WERI-Rb-1 (cell line): ENCODE data around the gene CCN5.

Source experiments
- DNase-seq: peaks from one replicate; pipeline ENCODE4 v3.0.0-alpha.2; 2020
- H3K27ac ChIP-seq: fragments of 250-450 bp; sonication (Bioruptor Pico); 2 replicates; pipeline ENCODE4 v1.5.1; 2020; ENCODE audit warnings: mild to moderate bottlenecking, moderate library complexity
- H3K27me3 ChIP-seq: fragments of 250-450 bp; sonication (Bioruptor Pico); 2 replicates; pipeline ENCODE4 v1.5.1; 2021; ENCODE audit warnings: mild to moderate bottlenecking, low read depth, moderate library complexity; ENCODE audit not compliant: insufficient read depth, severe bottlenecking
- H3K36me3 ChIP-seq: fragments of 250-450 bp; sonication (Bioruptor Pico); 2 replicates; pipeline ENCODE4 v1.5.1; 2020; ENCODE audit warnings: mild to moderate bottlenecking, moderate library complexity
- H3K4me3 ChIP-seq: 2 replicates; pipeline ENCODE4 v1.5.1; 2011; ENCODE audit warnings: low read depth, mild to moderate bottlenecking, control low read depth, low read length
- H3K9me3 ChIP-seq: fragments of 250-450 bp; sonication (Bioruptor Pico); 2 replicates; pipeline ENCODE4 v1.5.1; 2021; ENCODE audit warnings: mild to moderate bottlenecking, moderate library complexity; ENCODE audit not compliant: severe bottlenecking
- TF ChIP-seq, protein P1 (sequence below): IDR thresholded peaks from 2 replicates; pipeline ENCODE4 v1.5.1; 2011; ENCODE audit warnings: low read depth, mild to moderate bottlenecking, control low read depth, inconsistent platforms, low read length

The CCN5 gene

DNA sequence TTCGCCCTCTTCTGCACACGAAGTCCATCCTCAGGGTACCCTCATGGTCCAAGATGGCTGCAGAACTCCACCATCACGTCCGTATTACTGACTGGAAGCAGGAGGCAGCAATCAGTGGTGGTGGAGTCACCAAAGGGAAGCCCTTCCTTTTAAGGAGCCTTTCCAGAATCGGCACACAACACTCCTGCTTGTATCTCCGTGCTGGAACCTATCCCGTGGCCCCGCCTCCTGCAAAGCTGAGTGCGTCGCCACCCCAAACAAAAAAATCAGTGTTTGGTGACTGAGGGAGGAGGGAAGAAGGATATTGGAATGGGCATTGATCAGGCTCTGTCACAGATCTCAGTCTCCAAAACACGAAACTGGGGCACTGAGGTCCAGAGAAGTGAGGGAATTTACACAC, 5.8 kb upstream of the CCN5 start:
- Histone ChIP-seq H3K27ac (no peak overlapping the region), H3K9me3 (no peaks in the 10 kb centered on the region), H3K36me3 (no peaks in the 10 kb centered on the region), H3K4me3 (no peak overlapping the region), H3K27me3 (no peaks in the 10 kb centered on the region)
- DNase-seq = no peak
- TF ChIP-seq, protein P1, sequence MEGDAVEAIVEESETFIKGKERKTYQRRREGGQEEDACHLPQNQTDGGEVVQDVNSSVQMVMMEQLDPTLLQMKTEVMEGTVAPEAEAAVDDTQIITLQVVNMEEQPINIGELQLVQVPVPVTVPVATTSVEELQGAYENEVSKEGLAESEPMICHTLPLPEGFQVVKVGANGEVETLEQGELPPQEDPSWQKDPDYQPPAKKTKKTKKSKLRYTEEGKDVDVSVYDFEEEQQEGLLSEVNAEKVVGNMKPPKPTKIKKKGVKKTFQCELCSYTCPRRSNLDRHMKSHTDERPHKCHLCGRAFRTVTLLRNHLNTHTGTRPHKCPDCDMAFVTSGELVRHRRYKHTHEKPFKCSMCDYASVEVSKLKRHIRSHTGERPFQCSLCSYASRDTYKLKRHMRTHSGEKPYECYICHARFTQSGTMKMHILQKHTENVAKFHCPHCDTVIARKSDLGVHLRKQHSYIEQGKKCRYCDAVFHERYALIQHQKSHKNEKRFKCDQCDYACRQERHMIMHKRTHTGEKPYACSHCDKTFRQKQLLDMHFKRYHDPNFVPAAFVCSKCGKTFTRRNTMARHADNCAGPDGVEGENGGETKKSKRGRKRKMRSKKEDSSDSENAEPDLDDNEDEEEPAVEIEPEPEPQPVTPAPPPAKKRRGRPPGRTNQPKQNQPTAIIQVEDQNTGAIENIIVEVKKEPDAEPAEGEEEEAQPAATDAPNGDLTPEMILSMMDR = no peak

DNA sequence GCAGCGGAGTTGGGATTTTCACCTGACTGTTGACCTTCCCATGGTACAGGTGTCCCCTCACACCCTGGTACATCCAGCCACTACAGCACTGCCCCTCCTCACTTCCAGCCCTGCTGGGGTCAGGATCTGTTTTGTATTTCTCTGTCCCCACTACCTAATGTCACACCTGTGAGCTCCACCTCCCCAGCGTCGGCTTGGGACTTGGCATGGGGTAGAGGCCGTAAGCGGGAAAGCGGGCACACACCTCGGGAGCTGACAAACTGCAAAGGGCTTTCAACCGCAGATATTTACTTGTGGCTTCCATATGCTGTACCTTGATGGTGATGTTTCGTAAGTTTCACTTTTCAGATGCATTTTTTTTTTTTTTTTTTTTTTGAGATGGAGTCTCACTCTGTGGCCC, 5.4 kb upstream of the CCN5 start:
- DNase-seq = no peak
- no peak overlapping the region for H3K27ac ChIP-seq
- H3K36me3 ChIP-seq = no peaks in the 10 kb centered on the region
- TF ChIP-seq, protein P1 = no peak
- no peak overlapping the region for H3K4me3 ChIP-seq
- H3K27me3 ChIP-seq = no peaks in the 10 kb centered on the region
- no peaks in the 10 kb centered on the region for H3K9me3 ChIP-seq

DNA sequence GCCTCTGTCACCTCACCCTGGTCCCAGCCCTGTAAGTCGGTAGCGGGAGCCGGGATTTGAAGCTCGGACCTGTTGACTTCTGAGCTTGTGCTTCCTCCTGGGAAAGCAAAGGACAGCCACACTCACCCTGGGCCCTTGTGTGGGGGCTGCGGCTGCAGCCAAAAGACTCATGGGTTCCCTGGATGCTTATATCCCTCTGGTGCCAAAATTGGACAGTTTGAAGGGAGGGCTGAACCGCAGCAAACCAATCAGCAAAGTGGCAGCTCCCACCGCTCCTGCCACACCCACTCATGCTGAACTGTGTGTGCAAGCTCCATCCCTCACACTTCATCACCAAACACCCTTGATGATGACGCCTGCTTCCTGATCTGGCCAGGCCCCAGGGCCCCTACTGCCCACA, 3.9 kb upstream of the CCN5 start:
- Histone ChIP-seq H3K27me3 (no peaks in the 10 kb centered on the region), H3K36me3 (no peaks in the 10 kb centered on the region), H3K9me3 (no peaks in the 10 kb centered on the region), H3K4me3 (no peak overlapping the region), H3K27ac (no peak overlapping the region)
- DNase-seq = no peak
- TF ChIP-seq, protein P1 = no peak

GRCh38 chr20:44714102-44714700, 968 bp upstream of the CCN5 start:
- no peak overlapping the region for H3K27ac ChIP-seq
- H3K9me3 ChIP-seq = no peaks in the 10 kb centered on the region
- no peaks in the 10 kb centered on the region for H3K27me3 ChIP-seq
- DNase-seq = no peak
- TF ChIP-seq, protein P1 = no peak
- H3K36me3 ChIP-seq = no peaks in the 10 kb centered on the region
- H3K4me3 ChIP-seq = no peak overlapping the region

- no peaks in the 10 kb centered on the region for H3K36me3 ChIP-seq
- H3K4me3 ChIP-seq = no peak overlapping the region
- no peak for DNase-seq
- H3K27me3 ChIP-seq = no peaks in the 10 kb centered on the region
- H3K27ac ChIP-seq = no peak overlapping the region
- TF ChIP-seq, protein P1 = no peak
- no peaks in the 10 kb centered on the region for H3K9me3 ChIP-seq
Measured at GRCh38 chr20:44715499-44716308, 535 bp downstream of the CCN5 start.
